Renal cortex interstitium (tissue), 11 donors: ENCODE data around the gene NCLN. TPM values are rescaled to one million over a fixed set of nuclear protein-coding genes. Genes with fewer than 3 reads are reported as not detected.

Experiments
- DNase-seq, 11 donors: peaks; one replicate each; pipeline ENCODE4 v3.0.0-alpha.2; 2013; ENCODE audit warnings: low read depth in 9 of 11, low spot score in 4 of 11; ENCODE audit errors: extremely low read depth in 1 of 11
- polyA plus RNA-seq, 3 donors: library from polyadenylated mRNA; unstranded; fragments of 120-200 nt; gene quantifications; one replicate each; pipeline ENCODE4 v1.2.1, GENCODE V29; 2013; ENCODE audit not compliant: insufficient read length in 3 of 3

NCLN gene
- polyA plus RNA-seq, 3 donors, result 29.5 to 48.4 (median 41.7) TPM

DNA sequence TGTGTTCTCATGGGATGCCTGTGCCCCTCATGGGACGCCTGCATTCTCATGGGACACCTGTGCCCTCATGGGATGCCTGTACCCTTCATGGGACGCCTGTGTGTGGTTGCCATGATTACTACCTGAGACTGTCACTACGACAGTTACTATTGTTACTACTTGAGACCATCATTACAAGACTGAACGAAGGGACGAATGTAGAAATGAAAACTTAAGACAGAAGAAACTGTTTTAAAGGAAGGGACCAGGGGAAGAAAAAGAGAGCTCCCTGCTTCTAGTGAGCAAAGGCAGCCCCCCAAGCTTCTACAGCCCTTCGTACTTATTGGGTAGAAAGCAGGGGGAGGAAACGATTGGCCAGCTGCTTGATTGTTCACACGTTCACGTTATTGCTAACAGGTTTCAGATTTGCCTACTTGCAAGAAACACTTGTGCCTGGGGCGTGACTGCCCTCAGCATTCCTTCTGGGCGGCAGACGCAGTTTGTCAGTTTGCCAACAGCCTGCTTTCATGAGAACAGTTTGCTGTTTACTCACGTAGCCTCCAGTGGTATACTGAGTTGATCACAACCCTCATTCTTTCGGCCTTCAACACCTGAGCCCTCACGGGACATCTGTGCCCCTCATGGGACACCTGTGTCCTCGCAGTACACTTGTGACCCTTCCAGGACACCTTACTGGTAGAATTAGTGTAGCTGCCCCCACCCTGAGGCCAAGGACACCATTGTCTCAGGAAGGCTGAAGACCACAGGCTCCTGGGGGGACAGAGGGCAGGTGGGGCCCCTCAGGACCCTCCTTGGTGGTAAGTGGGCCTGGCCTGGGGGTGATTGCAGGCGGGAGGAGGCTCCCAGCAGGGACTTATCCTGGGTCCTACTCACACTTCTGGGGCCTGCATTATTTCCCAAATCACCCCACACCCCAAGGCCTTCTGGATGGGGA is 9.7 kb upstream of the NCLN start:
- DNase-seq, result no peak

DNA sequence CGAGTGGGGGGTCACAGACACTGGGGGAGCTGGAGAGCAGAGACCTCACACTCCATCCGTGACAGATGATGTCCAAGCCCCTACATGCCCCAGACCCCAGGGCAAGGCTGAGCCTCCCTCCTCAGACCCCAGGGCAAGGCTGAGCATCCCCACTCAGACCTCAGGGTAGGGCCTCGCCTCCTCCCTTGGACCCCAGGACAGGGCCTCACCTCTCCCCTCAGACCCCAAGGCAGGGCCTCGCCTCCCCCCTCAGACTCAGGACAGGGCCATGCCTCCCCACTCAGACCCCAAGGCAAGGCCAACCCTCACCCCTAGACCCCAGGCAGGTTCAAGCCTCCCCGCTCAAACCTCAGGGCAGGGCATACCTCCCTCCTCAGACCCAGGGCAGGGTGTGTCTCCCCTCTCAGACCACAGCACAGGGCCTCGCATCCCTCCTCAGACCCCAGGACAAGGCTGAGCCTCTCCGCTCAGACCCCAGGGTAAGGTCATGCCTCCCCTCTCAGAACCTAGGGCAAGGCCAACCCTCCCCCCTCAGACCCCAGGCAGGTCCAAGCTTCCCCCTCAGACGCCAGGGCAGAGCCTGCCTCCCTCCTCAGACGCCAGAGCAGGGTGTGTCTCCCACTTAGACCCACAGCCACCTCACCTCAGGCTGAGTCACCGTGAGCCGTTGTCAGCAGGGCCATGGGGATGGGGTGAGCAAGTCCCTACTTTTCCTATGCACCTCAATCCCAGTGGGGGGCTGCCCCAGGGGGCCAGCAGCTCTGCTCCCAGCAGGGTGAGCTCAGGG is 8.8 kb upstream of the NCLN start:
- DNase-seq, result no peak

DNA sequence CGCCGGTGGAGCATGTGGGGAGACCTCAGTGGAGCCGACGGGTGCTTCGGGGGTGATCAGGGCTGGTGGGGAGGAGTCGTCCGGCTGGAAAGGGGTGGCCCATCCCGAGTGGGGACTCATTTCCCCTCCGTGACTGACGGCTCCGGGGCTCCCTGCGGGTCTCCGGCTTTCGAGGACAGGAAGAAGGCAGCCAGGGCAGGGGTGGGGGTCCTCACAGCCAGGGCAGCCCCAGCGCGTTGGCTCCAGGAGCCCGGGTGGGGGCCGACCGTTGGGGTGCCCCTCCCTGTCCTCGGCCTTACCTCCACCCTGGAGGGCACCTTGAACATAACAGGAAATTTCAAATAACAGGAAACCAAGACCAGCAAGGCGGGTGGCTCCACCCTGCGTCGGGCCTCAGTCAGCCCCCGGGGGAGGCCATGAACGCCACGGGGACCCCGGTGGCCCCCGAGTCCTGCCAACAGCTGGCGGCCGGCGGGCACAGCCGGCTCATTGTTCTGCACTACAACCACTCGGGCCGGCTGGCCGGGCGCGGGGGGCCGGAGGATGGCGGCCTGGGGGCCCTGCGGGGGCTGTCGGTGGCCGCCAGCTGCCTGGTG is 7.3 kb upstream of the NCLN start, which contains the start of gene S1PR4:
Gene S1PR4 (plus strand): TSS at position 393 of the 596 bp plus-strand sequence. CDS start 24 bp downstream, at position 417.
- no peak for DNase-seq

DNA sequence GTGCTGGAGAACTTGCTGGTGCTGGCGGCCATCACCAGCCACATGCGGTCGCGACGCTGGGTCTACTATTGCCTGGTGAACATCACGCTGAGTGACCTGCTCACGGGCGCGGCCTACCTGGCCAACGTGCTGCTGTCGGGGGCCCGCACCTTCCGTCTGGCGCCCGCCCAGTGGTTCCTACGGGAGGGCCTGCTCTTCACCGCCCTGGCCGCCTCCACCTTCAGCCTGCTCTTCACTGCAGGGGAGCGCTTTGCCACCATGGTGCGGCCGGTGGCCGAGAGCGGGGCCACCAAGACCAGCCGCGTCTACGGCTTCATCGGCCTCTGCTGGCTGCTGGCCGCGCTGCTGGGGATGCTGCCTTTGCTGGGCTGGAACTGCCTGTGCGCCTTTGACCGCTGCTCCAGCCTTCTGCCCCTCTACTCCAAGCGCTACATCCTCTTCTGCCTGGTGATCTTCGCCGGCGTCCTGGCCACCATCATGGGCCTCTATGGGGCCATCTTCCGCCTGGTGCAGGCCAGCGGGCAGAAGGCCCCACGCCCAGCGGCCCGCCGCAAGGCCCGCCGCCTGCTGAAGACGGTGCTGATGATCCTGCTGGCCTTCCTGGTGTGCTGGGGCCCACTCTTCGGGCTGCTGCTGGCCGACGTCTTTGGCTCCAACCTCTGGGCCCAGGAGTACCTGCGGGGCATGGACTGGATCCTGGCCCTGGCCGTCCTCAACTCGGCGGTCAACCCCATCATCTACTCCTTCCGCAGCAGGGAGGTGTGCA is 6.6 kb upstream of the NCLN start:
- no peak for DNase-seq

DNA sequence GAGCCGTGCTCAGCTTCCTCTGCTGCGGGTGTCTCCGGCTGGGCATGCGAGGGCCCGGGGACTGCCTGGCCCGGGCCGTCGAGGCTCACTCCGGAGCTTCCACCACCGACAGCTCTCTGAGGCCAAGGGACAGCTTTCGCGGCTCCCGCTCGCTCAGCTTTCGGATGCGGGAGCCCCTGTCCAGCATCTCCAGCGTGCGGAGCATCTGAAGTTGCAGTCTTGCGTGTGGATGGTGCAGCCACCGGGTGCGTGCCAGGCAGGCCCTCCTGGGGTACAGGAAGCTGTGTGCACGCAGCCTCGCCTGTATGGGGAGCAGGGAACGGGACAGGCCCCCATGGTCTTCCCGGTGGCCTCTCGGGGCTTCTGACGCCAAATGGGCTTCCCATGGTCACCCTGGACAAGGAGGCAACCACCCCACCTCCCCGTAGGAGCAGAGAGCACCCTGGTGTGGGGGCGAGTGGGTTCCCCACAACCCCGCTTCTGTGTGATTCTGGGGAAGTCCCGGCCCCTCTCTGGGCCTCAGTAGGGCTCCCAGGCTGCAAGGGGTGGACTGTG is 5.9 kb upstream of the NCLN start:
- no peak for DNase-seq

DNA sequence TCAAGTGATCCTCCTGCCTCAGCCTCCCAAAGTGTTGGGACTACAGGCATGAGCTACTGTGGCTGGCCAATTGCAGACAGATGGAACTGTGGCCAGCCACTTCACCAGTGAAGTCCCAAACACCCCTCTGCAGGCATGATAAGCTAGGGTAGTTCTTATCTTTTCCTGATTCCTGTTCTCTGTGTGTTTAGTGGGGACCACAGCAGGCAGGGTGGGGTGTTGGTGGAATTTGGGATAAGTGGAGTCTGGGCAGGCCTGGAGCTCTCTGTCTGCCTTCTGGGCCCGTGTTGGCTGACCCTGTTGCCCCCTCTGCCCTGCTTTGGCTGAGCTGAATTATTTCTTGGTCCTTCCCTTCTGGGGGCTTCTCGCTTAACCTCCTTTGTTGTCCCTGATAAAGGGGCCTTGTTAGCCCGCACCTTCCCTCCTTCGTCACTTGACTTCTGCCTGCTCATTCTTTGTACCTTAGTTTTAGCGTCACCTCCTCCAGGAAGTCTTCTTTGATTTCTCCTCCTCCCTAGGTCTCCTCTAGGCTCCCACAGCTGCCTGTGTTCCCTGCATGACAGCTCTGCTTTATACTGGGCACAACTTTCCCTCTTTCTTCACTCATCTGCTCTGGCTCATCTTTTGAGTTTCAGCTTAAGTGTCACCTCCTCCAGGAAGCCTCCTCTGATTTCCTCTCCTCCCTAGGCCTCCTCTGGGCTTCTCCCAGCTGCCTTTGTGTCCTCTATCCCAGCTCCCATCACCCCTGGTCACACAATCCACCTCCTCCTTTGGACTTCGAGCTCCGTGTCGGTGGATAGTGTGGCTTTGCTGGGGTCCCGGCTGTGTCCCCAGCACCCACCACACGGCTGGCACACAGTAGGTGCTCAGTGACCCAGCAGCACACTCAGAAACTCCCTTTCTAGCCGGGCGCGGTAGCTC is 1.7 kb upstream of the NCLN start:
- no peak for DNase-seq

DNA sequence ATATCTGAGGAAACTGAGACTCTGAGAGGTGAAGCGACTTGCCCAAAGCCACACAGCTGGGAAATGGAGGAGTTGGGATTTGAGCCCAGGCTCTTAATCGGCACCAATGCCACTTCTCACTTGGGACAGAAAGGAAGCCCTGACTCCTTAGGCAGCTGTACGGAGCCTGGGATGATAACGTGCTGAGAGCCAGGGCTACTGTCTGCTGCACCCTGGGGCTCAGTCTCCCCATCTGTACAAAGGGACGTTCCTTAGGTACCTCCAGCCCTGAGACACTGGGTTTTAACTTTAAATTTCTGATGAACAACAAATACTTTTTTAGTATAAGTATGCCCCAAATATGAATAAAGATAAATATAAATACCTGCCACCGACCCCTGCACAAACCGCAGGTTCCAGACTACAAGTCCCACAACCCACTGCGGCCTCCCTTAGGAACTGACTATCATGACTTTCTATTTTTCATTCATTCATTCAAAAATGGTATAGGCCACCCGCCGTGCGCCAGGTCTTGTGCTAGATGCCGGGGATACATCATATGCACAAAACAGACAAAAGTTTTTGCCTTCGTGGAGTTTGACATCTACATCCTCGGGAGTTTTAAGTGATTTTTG is 776 bp upstream of the NCLN start:
- DNase-seq, result no peak

DNA sequence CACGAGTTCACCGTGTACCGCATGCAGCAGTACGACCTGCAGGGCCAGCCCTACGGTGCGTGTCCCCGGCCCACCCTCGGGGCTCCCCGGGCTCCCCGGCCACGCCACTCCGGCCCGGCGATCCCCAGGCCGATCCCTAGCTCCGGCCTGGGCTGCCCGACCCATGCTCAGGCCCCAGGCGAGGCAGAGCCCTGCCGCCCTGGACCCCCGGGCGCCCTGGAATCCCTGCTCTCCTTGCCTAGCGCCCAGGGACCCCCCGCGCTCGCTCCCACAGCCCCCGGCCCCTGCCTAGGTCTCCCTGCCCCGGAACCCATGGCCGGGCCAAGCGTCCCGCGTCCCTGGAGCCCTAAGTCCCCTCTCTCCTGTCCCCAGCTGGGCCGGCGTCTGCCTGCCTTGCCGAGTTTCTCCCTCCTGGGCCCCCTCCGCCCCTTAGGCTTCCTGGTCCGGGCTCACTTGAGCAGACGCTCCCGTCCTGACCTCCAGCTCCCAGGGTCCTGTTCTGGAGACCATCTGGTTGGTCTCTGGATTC is 494 bp downstream of the NCLN start:
- peak in 1 of 11 donors; percentile 27 for DNase-seq

DNA sequence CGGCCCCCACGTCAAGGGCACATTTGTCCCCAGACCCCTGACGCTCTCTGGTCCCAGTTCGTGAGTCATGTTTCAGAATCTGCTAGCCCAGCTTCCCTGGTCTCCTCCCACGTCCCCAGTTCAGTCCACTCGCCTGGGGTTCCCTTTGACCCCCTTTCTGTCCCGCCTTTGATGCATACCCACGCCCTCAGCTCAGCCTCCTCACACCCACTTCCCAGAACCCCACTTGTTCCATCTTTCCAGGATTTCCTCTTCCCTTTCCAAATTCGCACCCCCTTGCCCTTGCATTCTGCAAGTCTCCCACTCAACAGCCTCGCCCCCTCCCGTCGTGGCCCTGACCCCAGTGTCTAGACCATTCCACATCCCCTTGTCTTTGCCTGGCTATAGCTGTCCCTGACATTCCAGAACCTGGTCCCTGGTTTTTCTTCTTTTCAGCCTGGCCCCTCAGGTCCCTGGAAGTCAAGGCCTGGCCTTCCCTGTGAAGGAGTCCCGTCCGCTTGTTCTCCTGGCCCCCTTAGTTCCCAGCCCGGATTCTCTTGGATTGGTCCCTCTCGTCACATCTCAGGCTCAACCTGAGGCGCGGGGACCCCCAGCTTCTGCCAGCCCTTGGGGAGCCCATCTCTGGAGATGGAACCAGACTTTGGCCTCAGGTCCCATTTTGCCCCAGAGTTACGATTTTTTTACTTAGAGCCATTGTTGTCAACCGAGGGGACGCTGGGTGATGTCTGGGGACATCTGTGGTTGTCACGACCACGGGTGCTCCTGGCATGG is 1.3 kb downstream of the NCLN start:
- no peak for DNase-seq

DNA sequence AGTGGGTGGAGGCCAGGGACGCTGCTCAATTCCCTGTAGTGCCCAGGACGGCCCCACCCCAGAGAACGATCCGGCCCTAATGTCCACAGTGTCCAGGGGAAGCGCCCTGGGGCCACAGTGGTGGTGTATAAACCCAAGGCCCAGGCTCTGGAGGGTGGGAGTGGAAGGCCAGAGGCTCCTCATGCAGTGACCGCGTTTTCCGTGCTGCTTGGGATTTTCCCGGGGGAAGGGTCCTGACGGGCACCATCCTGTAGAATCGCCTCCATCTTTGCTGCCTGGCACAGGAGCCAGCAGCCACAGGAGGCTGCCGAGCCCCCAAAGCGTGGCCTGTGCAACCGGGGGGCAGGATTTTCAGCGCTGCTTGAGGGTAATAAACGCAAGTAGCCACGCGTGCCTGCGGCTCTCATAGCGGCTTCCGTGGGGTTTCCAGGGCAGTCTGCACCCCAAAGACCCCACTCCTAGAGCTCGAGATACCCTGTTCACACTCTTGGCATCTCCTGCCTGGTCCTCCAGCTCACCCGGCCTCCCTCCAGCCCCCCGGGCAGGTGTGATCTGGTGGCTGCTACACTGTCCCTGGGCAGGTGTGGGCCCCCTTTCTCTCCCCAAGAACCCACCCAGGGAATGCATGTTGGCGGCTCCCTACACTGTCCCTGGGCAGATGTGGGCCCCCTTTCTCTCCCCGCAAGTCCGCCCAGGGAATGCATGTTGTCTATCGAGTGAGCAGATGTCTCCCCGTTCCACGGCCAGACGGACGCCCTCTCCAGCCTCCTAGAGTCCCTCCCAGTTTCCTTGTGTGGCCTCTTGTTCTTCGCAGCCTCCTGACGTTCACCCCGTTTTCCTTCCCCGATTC is 2.2 kb downstream of the NCLN start:
- DNase-seq, result no peak

DNA sequence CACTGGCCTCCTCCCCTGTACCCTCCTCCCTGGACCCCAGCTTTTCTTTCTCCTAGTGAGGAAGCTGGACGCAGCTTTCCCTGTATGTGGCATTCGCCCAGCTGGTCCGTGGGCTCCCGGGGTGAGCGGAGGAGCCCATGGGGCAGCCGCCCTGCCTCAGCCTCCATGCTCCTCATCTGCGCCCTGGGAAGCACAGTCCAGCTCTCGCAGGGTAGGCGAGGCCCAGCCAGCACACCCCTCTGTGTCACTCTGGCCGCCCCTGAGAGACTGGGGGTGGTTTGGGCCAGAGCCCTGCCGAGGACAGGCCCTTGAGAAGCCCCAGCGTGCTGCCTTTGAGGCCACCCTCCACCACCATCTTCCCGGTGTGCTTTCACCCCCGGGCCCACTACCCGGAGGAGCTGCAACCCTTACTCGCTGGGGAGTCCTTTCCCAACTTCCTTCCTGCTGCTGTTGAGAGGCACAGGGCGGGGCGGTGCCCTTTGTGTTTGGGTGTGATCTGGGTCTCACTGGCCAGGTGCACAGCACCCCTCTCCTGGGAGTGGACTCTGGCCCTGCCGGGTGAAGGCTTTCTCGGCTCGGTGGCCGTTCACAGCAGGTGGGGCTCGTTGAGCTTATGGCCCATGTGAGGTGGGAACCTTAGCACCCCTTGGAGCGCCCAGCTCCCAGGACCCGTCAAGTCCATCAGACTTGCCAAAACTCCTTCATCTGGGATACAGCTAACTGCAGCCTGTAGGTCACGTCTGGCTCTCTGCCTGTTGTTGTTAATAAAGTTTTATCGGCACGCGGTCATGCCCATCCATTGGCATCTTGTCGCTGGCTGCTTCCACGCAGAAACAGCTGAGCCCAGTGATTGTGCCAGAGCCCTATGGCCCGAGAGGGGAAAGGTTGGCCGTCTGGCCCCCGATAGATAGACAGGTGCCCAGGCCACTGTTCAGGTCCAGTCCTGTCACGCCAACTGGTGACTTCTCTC is 3.2 kb downstream of the NCLN start:
- no peak for DNase-seq

DNA sequence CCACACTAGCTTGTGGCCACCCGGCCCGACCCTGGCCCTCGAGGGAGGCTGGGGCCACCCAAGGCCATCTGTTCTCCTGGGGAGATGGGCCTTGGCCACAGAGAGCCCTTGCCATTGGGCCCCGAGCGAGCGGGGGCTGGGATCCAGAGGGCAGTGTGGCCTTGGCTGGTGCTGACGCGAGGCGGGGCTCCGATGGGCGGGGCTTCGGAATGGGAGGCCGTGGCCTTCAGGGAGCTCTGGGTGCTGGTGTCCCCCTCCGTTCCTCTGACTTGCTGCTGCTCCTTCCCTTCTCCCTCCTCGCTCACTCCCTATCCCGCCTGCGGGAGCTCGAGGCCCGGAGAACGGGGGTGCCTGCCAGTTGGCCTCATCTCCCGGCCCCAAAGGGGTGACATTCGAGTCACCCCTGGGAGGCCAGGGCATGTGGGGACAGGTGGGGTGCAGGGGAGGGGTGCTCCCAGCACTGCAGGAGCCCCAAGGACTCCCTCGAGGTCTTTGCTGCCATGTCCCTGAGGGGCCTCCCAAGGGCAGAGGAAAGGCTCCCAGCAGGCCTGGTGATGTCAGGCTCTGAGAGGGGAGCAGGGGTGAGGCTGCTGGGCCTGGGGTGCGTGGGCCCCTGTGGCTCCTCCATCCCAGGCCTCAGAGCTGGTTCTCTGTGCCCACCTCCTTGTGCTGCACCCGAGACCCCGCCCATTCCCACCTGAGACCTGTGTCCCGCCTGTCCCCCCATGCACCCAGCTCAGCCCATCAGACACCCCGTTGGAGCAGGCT is 4.2 kb downstream of the NCLN start:
- DNase-seq, result no peak

DNA sequence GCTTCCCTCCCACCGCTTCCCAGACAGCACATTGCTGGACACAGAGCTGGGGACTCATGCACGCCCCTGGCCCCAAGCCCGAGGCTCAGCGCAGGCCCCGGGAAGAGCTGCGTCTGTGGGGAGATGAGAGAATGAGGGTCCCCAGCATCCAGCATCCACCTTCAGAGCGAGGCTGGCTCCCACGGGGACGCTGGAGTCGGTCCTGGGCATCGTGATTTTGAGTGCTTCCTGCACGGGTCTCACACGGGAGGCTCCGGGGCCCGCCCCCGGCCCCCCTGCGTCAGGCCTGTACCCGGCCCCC is 4.7 kb downstream of the NCLN start:
- DNase-seq, result no peak
